GM12873 (cell line): ENCODE data around the gene RALGPS2.

ENCODE experiments used
- CTCF ChIP-seq: IDR thresholded peaks from 2 replicates; pipeline ENCODE4 v1.5.1; 2012; ENCODE audit warnings: low read depth, mild to moderate bottlenecking, moderate library complexity, low read length, control low read depth; ENCODE audit not compliant: insufficient read depth; ENCODE audit errors: missing control alignments

RALGPS2 gene

DNA sequence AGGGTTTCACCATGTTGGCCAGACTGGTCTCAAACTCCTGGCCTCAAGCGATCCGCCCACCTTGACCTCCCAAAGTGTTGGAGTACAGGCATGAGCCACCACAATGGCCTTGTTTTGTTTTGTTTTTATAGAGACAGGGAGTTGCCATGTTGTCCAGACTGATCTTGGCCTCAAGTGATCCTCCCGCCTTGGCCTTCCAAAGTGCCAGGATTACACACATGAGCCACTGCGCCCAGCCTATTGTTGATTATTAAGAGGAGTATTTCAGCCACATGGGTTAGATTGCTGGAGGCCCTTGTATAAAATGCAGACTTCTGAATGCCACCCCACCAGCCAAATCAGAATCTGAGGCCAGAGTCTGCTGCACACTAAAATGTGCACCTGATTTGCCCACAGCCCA is 203.0 kb downstream of the RALGPS2 start:
- TF ChIP-seq CTCF: no peak

DNA sequence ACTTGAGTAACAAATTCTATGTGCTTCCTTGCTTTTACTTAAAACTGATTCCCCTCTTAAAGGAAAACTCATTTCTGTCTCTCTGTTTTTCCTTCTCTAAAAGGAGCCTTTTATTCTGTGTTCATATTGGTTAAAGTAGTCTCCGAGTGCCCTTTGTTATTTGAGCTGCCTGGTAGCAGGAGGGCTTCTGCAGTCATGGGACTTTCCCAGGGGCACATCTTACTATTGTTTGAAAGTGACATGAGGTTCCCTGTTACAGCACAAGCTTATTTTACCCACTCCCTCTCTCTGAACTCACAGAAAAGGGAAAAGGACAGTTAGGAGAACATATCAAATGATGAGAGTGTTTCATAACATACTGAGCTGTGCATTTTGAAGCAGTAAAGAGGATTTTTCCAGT is 203.9 kb downstream of the RALGPS2 start:
- no peak for TF ChIP-seq CTCF

DNA sequence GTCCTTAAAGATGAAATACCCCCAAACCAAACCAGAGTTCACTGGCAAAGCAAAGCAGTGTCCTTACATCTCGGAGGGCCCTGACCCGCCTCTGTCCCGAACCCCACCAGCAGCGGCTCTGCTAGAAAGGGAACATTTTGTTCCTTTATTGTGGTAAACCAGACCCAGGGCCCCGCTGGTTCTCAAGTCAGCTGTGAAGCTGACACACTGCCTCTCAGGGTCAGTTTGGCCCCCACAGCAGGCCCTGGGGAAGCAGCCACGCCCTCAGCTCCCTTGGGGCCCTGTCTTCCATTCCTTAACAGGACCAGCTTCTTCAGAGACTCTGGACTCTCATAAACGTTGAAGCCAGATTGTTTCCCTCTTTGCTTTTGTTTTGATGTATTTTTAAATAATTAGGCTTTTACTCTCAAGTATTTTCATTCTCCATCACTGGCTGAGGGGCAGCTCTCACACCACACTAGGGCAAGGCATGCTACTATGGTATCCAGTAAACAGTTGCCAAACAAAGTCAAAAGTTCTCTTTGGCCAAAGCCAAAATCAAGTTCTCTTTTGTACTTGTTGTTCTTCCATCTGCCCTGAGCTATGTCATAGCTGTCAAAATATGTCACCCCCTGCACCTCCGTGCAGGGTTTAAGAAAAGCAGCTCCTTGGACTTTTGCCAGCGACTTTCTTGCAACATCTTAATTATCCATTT is 207.0 kb downstream of the RALGPS2 start:
- no peak for TF ChIP-seq CTCF

DNA sequence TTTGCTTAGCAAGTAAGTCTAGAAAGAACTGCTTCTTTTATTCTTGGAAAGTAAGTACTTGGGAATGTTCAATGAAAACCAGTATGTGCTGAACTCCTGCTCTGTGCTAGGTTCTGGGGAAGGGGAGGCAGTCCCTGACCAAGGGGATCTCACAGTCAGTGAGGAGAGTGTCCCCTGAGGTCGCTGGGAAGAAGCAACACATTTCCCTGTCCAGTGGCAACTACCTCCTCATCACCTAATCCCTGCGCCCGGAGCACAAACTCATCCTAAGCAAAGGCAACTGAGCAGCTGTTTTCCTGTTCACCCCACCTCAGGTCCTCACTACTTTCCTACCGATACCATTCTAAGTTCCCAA is 207.5 kb downstream of the RALGPS2 start:
- TF ChIP-seq CTCF: no peak

DNA sequence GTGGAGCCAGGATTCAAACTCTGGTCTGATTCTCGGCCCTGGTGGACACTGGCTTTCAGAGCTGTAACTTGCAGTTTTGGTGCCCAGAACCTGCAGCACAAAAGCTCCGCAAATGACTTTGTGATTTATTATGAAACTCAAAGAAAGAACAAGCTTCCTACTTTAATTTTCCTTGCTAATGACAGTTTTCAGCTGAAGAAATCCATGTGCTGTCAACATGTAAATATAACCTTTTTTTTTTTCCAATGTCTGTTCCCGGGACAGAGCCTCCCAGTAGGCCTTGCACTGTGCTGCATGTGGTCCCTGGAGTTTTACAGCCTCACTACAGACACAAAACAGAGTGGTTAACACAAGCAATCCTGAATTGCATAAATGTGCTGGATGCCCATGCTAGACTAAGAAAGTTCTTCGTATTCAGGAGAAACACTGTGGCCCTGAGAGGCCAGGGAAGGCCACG is 208.1 kb downstream of the RALGPS2 start:
- no peak for TF ChIP-seq CTCF

GRCh38 chr1:178933709-178934490 is 208.9 kb downstream of the RALGPS2 start:
- no peak for TF ChIP-seq CTCF

DNA sequence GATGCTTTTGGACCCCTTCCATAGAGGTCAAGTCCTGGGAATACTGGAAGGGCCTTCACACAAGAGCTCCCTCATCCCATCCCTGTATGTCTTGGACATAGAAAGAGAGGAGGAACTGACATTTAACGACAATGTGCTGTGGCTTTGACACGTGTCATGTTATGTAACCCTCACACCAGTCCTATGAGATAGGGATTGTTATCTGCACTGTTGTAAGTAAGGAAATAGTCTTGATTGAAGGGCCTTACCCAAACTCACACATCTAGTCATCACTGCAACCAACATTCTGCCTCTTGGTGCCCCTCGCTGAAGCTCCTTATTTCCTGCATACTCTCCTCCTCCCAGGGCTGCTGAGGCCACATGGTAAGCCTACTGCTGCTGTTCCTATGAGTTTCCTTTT is 209.5 kb downstream of the RALGPS2 start:
- TF ChIP-seq CTCF: no peak
